Tibial artery (tissue), 4 donors: ENCODE measurements around the gene ARHGDIA.

Experiments used
- DNase-seq, 2 donors: peaks; one replicate each; pipeline ENCODE4 v3.0.0-alpha.2; 2019
- H3K27ac ChIP-seq, 2 donors: fragments of 200-600 bp; sonication (generic) in 1 of 2; 1 replicate in 1 of 2; 2 replicates in 1 of 2; pipeline ENCODE4 v1.5.1; 2018 to 2019; ENCODE audit warnings: mild to moderate bottlenecking in 1 of 2
- H3K27me3 ChIP-seq, 2 donors: fragments of 200-600 bp; sonication (generic) in 1 of 2; one replicate each; pipeline versions ENCODE4 v1.5.1 to v1.6.0; 2016 to 2019
- H3K36me3 ChIP-seq, 3 donors: fragments of 200-600 bp; sonication (generic) in 2 of 3; one replicate each; pipeline ENCODE4 v1.5.1; 2016 to 2019; ENCODE audit warnings: mild to moderate bottlenecking in 2 of 3
- H3K4me1 ChIP-seq, 4 donors: fragments of 200-600 bp; sonication (generic) in 2 of 4; 1 replicate in 3 of 4; 2 replicates in 1 of 4; pipeline ENCODE4 v1.5.1; 2016 to 2019
- H3K4me3 ChIP-seq, 2 donors: fragments of 200-600 bp; sonication (generic) in 1 of 2; 1 replicate in 1 of 2; 2 replicates in 1 of 2; pipeline ENCODE4 v1.5.1; 2018 to 2019; ENCODE audit warnings: mild to moderate bottlenecking in 2 of 2
- H3K9me3 ChIP-seq, 3 donors: fragments of 200-600 bp; sonication (generic) in 1 of 3; one replicate each; pipeline ENCODE4 v1.5.1; 2016 to 2019
- intact Hi-C: fragments of 100-400 bp; cut with DNase I; formaldehyde crosslinking; loops from one replicate; pipeline ENCODE4 v1.15.0; 2023; ENCODE audit warnings: low total_unique reads
- TF ChIP-seq, protein P1 (sequence below), 2 experiments: fragments of 200-600 bp in 1 of 2; fragments of 450-650 bp in 1 of 2; IDR thresholded peaks; one replicate each; pipeline ENCODE4 v1.5.1; 2017 to 2019; ENCODE audit warnings: antibody characterized with exemption in 2 of 2, mild to moderate bottlenecking in 1 of 2, moderate library complexity in 1 of 2

ARHGDIA gene

DNA sequence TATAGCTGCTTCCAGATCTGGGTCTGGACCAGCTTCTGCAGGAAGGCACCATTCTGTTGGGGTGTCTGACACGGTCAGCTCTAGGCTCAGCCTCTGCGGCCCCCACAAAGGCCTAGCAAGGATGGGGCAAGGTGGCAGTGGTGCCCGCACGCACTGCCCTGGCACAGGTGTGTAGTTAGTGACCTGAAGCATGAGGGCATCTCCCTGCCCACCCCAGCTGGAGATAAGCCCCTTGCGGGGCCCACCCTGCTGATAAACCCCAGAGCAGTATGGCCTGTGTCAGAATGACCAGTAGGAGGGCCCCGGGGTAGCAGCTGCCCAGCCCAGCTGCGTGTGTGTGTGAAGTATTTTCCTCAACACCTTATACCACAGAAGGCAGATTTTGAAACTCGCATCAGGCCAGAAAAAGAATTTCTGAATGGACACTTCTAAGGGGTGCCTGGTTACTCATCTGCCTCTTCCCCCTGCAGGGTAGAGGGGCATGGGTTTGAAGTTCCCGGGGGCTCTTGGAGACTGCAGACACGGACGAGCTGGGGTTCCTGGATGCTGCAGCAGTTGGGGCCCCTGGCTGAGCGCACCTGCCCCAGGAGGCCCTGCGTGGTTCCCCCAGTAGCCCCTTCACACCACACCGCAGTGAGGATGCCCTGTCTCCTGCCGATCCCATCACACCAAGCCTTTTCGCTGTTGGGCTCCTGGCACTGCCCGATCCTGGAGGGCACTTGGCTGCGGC lies 4.5 kb downstream of the ARHGDIA start:
- Histone ChIP-seq H3K36me3 (peaks cover 7 to 62% (median 22%) of the 10 kb centered on the region in 3 donors), H3K4me3 (no peak overlapping the region), H3K27ac (peak overlapping the region; percentile 12 to 87), H3K9me3 (no peaks in the 10 kb centered on the region), H3K27me3 (no peaks in the 10 kb centered on the region), H3K4me1 (peaks cover 0 to 63% (median 36%) of the 10 kb centered on the region in 4 donors)
- intact Hi-C loops = no loop called here
- TF ChIP-seq, protein P1, sequence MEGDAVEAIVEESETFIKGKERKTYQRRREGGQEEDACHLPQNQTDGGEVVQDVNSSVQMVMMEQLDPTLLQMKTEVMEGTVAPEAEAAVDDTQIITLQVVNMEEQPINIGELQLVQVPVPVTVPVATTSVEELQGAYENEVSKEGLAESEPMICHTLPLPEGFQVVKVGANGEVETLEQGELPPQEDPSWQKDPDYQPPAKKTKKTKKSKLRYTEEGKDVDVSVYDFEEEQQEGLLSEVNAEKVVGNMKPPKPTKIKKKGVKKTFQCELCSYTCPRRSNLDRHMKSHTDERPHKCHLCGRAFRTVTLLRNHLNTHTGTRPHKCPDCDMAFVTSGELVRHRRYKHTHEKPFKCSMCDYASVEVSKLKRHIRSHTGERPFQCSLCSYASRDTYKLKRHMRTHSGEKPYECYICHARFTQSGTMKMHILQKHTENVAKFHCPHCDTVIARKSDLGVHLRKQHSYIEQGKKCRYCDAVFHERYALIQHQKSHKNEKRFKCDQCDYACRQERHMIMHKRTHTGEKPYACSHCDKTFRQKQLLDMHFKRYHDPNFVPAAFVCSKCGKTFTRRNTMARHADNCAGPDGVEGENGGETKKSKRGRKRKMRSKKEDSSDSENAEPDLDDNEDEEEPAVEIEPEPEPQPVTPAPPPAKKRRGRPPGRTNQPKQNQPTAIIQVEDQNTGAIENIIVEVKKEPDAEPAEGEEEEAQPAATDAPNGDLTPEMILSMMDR (IDR thresholded peaks at IDR 0.05) = no peak
- DNase-seq = no peak

GRCh38 chr17:81865733-81866439 lies 5.3 kb downstream of the ARHGDIA start:
- peaks cover 7 to 62% (median 22%) of the 10 kb centered on the region in 3 donors for H3K36me3 ChIP-seq

GRCh38 chr17:81865358-81865732 lies 5.8 kb downstream of the ARHGDIA start:
- Histone ChIP-seq H3K4me3 (no peak overlapping the region), H3K27ac (no peak overlapping the region), H3K27me3 (no peaks in the 10 kb centered on the region), H3K36me3 (peaks cover 7 to 62% (median 22%) of the 10 kb centered on the region in 3 donors), H3K4me1 (peaks cover 0 to 65% (median 40%) of the 10 kb centered on the region in 4 donors), H3K9me3 (no peaks in the 10 kb centered on the region)
- no peak for DNase-seq
- intact Hi-C loops = no loop called here
- TF ChIP-seq, protein P1 (IDR thresholded peaks at IDR 0.05) = no peak

More at GRCh38 chr17:81865733-81866439, 5.3 kb downstream of the ARHGDIA start:
- Histone ChIP-seq H3K4me3 (no peak overlapping the region), H3K4me1 (peaks cover 0 to 67% (median 40%) of the 10 kb centered on the region in 4 donors), H3K9me3 (no peaks in the 10 kb centered on the region), H3K27ac (no peak overlapping the region), H3K27me3 (no peaks in the 10 kb centered on the region)
- TF ChIP-seq, protein P1 (IDR thresholded peaks at IDR 0.05) = no peak
- intact Hi-C loops = no loop called here
- no peak for DNase-seq

- TF ChIP-seq, protein P1 (IDR thresholded peaks at IDR 0.05) = no peak
- DNase-seq = no peak
- peaks cover 7 to 56% (median 16%) of the 10 kb centered on the region in 3 donors for H3K36me3 ChIP-seq
- no peaks in the 10 kb centered on the region for H3K27me3 ChIP-seq
- H3K27ac ChIP-seq = no peak overlapping the region
- no peak overlapping the region for H3K4me3 ChIP-seq
- no peaks in the 10 kb centered on the region for H3K9me3 ChIP-seq
- peaks cover 0 to 60% (median 34%) of the 10 kb centered on the region in 4 donors for H3K4me1 ChIP-seq
- intact Hi-C loops = no loop called here
These were observed 7.0 kb downstream of the ARHGDIA start for GRCh38 chr17:81863833-81864768.

DNA sequence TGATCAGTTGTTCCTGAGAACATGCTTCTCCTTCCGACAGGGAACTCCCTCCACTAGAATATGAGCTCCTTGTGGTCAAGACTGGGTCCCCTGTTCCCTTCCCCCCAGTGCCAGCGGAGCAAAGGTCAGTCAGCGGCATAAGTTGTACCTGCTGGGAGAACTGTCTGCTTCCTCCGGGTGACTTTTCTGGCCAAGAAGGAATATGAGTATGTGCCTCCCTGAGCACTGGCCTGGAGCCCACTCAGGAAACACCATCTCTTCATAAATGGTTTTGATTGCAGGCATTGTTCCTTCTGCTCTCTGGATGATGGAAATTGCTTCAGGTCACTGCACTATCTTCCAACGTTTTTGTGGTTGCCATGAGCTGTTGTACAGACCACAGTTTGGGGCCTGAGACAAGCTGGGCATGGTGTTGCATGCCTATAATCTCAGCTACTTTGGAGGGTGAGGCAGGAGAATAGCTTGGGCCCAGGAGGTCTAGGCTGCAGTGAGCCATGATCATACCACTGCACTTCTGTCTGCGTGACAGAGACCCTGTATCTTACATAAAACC lies 7.9 kb downstream of the ARHGDIA start:
- Histone ChIP-seq H3K9me3 (no peaks in the 10 kb centered on the region), H3K27me3 (no peaks in the 10 kb centered on the region), H3K4me1 (peaks cover 0 to 60% (median 34%) of the 10 kb centered on the region in 4 donors), H3K36me3 (peaks cover 2 to 56% (median 15%) of the 10 kb centered on the region in 3 donors), H3K27ac (peak overlapping the region in 1 of 2 donors; percentile 14), H3K4me3 (no peak overlapping the region)
- intact Hi-C loops = no loop called here
- no peak for DNase-seq
- TF ChIP-seq, protein P1 (IDR thresholded peaks at IDR 0.05) = no peak
